Mesothelial cell of epicardium (in vitro differentiated cells): Measurements from ENCODE around the gene KISS1R. TPM values are rescaled to one million over a fixed set of nuclear protein-coding genes. Genes with fewer than 3 reads are reported as not detected.

Experiments
- DNase-seq, 2 experiments: peaks; one replicate each; pipeline ENCODE4 v3.0.0; 2021; ENCODE audit warnings: low spot score in 2 of 2; ENCODE audit not compliant: unreplicated experiment in 2 of 2
- H3K27ac Mint-ChIP-seq: 2 replicates; pipeline ENCODE4 v1.8.0; 2021; ENCODE audit warnings: mixed read lengths
- H3K27me3 Mint-ChIP-seq: 2 replicates; pipeline ENCODE4 v1.8.0; 2021; ENCODE audit warnings: low read depth, mixed read lengths
- H3K36me3 Mint-ChIP-seq: 2 replicates; pipeline ENCODE4 v1.8.0; 2021; ENCODE audit warnings: mixed read lengths
- H3K4me1 Mint-ChIP-seq: 2 replicates; pipeline ENCODE4 v1.8.0; 2021; ENCODE audit warnings: mixed read lengths
- H3K4me3 Mint-ChIP-seq: 2 replicates; pipeline ENCODE4 v1.8.0; 2021; ENCODE audit warnings: mild to moderate bottlenecking, moderate library complexity, mixed read lengths
- H3K9me3 Mint-ChIP-seq: 2 replicates; pipeline ENCODE4 v1.8.0; 2021; ENCODE audit warnings: mixed read lengths
- total RNA-seq: library from RNA; stranded (reverse); gene quantifications from 3 replicates; pipeline ENCODE4 v1.2.1, GENCODE V29; 2021
- TF ChIP-seq, protein P1 (sequence below): fragments of 200-600 bp; sonication (generic); IDR thresholded peaks from one replicate; pipeline ENCODE4 v1.5.0; 2021; ENCODE audit warnings: antibody characterized with exemption; ENCODE audit not compliant: unreplicated experiment

KISS1R gene
- total RNA-seq, 1 donor from 2014 or later: 1.5 TPM

DNA sequence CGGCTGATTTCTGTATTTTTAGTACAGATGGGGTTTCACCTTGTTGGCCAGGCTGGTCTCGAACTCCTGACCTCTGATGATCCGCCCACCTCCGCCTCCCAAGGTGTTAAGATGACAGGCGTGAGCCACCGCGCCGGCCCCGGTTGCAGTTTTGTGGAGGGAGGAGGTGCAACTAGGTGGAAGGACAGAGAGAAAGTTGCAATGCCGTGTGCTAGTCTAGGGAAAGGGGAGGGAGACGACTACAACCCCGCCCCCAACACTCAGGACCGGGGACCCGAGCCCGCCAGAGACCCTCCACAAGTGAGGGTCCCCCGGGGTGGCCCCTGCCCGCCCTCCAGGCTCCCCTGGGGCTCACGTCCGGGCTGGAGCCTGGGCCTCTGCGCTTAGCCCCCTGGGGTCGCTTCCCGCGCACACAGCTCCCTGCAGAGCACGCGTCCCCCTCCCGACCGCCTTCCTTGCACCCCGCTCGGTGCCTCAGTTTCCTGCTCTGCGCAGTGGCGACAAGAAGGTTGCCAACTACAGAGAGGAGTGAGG is 7.5 kb downstream of the KISS1R start:
- Mint-ChIP-seq H3K27ac (no peak overlapping the region), H3K9me3 (no peaks in the 10 kb centered on the region), H3K4me3 (peak overlapping the region; percentile 72), H3K27me3 (peaks cover 17% of the 10 kb centered on the region), H3K4me1 (peaks cover 9% of the 10 kb centered on the region), H3K36me3 (no peaks in the 10 kb centered on the region)
- TF ChIP-seq, protein P1, sequence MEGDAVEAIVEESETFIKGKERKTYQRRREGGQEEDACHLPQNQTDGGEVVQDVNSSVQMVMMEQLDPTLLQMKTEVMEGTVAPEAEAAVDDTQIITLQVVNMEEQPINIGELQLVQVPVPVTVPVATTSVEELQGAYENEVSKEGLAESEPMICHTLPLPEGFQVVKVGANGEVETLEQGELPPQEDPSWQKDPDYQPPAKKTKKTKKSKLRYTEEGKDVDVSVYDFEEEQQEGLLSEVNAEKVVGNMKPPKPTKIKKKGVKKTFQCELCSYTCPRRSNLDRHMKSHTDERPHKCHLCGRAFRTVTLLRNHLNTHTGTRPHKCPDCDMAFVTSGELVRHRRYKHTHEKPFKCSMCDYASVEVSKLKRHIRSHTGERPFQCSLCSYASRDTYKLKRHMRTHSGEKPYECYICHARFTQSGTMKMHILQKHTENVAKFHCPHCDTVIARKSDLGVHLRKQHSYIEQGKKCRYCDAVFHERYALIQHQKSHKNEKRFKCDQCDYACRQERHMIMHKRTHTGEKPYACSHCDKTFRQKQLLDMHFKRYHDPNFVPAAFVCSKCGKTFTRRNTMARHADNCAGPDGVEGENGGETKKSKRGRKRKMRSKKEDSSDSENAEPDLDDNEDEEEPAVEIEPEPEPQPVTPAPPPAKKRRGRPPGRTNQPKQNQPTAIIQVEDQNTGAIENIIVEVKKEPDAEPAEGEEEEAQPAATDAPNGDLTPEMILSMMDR: no peak
- no peak for DNase-seq

DNA sequence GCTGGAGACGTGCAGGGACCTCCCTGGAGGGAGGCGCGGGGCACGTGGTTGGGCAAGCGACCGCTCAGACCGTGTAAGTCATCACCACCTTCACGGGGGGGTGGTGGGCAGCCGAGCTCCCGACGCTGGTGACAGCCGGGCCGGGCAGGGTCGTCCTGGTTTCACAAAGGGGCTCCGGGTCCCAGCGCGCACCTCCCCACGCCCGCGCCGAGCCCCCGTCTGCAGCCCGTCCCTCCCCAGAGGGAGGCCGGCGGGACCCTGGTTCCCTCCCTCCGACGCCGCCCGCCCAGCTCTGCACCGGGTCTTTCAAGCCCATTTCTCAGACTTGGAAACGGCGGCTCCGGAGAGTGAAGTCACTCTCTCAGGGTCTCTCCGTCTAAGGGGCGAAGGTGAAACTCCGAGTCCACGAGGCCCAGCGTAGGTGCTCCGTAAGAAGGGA is 8.0 kb downstream of the KISS1R start:
- no peak for DNase-seq
- no peaks in the 10 kb centered on the region for H3K9me3 Mint-ChIP-seq
- peak overlapping the region; percentile 34 for H3K27ac Mint-ChIP-seq
- peaks cover 9% of the 10 kb centered on the region for H3K4me1 Mint-ChIP-seq
- H3K27me3 Mint-ChIP-seq: peaks cover 15% of the 10 kb centered on the region
- H3K36me3 Mint-ChIP-seq: peaks cover 3% of the 10 kb centered on the region
- TF ChIP-seq, protein P1: no peak
- peak overlapping the region; percentile 72 for H3K4me3 Mint-ChIP-seq

DNA sequence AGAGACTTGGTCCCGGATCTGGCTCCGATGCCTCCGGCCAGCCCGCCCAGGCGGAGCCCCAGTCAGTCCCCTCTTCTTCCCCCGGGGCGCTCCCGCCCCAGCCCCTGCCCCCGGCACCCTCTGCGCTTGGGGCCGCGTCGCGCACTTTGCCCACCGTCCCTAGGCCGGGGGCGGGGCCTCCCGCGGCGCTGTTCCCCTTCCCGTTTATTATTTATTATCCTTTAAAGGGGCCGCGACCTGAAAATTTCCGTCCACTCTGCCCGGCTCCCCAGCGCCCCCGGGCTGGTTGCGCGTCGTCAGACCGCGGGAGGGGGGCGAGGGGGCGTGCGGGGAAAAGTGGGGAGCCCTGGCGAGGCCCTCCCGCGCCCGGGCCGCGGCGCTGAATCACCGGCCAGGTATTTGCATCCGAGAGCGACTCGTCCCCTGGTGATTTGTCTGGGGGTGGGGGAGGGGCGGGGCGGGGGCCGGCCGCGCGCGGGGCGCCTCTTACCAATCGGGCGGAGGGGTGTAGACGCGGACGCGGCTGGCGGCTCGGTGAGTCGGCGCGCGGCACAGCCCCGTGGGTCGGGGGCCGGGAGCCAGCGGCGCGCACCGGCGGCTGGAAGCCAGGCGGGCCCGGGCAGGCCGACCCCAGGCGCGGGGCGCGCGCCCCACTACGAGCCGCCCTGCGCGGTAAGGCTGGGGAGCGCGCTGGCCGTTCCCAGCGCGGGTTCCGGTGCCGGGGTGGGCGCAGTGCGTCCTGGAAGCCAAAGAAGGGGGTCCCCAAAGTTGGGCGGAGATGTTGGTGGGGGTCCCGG is 8.6 kb downstream of the KISS1R start, which contains the start of gene ARID3A:
TSS of gene ARID3A (plus strand) at position 510 of the 797 bp plus-strand sequence. CDS start 3,494 bp downstream, outside the sequence.
- TF ChIP-seq, protein P1: peak; percentile 18
- H3K9me3 Mint-ChIP-seq: no peaks in the 10 kb centered on the region
- peaks cover 3% of the 10 kb centered on the region for H3K36me3 Mint-ChIP-seq
- H3K4me3 Mint-ChIP-seq: peak within 1 kb of the TSS; percentile 84
- H3K27me3 Mint-ChIP-seq: peaks cover 11% of the 10 kb centered on the region
- DNase-seq: peak in 1 of 2 experiments; percentile 81
- peaks cover 8% of the 10 kb centered on the region for H3K4me1 Mint-ChIP-seq
- peak within 1 kb of the TSS; percentile 83 for H3K27ac Mint-ChIP-seq

DNA sequence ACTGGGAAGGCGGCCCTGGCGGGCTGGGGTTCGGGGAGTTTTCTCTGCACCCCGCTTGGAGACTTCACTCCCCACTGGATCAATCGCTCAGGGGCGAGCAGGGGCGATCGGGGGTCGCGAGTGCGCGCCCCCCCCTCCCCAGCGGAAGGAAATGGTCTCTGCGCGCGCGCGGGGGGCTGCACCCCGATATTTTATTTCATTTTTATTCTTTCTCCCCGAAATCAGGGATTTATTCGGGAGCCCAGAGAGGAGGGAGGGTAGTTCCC is 9.1 kb downstream of the KISS1R start:
- TF ChIP-seq, protein P1: no peak
- Mint-ChIP-seq H3K27me3 (peaks cover 6% of the 10 kb centered on the region), H3K36me3 (peaks cover 3% of the 10 kb centered on the region), H3K27ac (peak overlapping the region; percentile 53), H3K4me3 (peak overlapping the region; percentile 84), H3K9me3 (no peaks in the 10 kb centered on the region), H3K4me1 (peaks cover 6% of the 10 kb centered on the region)
- no peak for DNase-seq

DNA sequence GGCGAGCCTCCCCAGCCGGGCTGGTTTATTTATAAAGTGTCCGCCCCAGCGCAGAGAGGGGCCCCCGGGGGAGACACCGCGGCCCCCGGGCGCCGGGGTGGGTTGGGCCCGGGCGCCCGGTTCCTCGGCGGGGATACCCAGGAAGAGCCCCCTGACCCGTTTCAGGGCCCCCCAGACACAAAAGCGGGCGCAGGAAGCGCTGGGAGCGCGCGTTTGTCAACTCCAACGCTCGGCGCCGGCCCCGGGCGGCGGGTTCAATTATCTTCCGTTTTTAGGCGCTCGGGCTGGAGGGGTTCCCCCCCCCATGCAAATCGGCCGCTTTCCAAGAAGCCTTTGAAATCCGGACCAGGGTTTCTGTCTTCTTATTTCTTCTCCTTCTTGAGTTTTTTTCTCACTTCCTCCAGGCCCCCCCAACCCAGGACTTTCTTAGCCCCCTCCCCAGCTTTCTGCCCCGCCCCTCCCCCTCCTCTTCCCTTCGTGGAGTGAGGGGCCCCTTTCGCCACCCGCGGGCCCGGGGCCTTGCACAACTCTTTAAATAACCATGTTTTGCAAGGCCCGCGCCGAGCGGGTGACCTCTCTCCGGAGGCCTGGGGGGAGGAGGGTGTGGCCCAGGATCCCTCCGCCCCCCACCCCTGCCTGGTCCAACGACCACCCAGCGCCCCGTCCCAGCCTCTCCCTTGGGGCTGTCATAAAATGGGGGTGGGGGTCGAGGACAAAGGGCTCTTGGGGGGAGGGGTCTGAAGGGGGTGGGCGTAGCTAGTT is 9.6 kb downstream of the KISS1R start:
- Mint-ChIP-seq H3K4me1 (peaks cover 6% of the 10 kb centered on the region), H3K36me3 (peaks cover 3% of the 10 kb centered on the region), H3K27ac (peak overlapping the region; percentile 83), H3K27me3 (peaks cover 2% of the 10 kb centered on the region), H3K4me3 (peak overlapping the region; percentile 84), H3K9me3 (no peaks in the 10 kb centered on the region)
- DNase-seq: no peak
- TF ChIP-seq, protein P1: no peak
